ENCODE data around the gene GYG2. TPM values are rescaled to one million over a fixed set of nuclear protein-coding genes. Genes with fewer than 3 reads are reported as not detected.
"Not testable (repeated sequence)": the region's sequence is repeated elsewhere in the genome, so short reads cannot be mapped to it uniquely, and the experiment has no call there.

The GYG2 gene
- total RNA-seq, 1 experiment from 2014 or later: 47.6 TPM

GRCh38 chrX:2889045-2889605 lies 60.4 kb downstream of the GYG2 start (continued):
- TF ChIP-seq ZBTB21 (CRISPR knock-in tag; IDR thresholded peaks at IDR 0.05; ENCODE audit: borderline replicate concordance): no peak
- TF ChIP-seq EMX1 (CRISPR knock-in tag; IDR thresholded peaks at IDR 0.05): no peak
- TF ChIP-seq ATF1 (CRISPR knock-in tag; IDR thresholded peaks at IDR 0.05): no peak
- TF ChIP-seq ZNF138 (CRISPR knock-in tag; conservative IDR thresholded peaks at IDR 0.05): no peak
- no peak for TF ChIP-seq E2F5 (CRISPR knock-in tag; IDR thresholded peaks at IDR 0.05)
- TF ChIP-seq AR (CRISPR knock-in tag; IDR thresholded peaks at IDR 0.05): no peak

GRCh38 chrX:2889706-2890490 lies 61.2 kb downstream of the GYG2 start:
- H3K4me3 Mint-ChIP-seq, CTCF ChIA-PET: not testable (repeated sequence)
- peak; percentile 89 for ATAC-seq

GRCh38 chrX:2890536-2891460 lies 62.1 kb downstream of the GYG2 start:
- POLR2A ChIA-PET; CTCF ChIA-PET; H3K9me3 Mint-ChIP-seq; H3K4me3 Mint-ChIP-seq; H3K36me3 Mint-ChIP-seq; DNase-seq (ENCODE audit: low spot score); ATAC-seq; H3K27me3 Mint-ChIP-seq (ENCODE audit: low read depth): not testable (repeated sequence)
- Mint-ChIP-seq H3K27ac (peak overlapping the region; percentile 91; the same call in 1 of the 2 replicates), H3K4me1 (peaks cover 41% of the 10 kb centered on the region)

More at GRCh38 chrX:2889706-2890490, 61.2 kb downstream of the GYG2 start:
- H3K9me3 Mint-ChIP-seq; POLR2A ChIA-PET; H3K36me3 Mint-ChIP-seq; H3K27me3 Mint-ChIP-seq (ENCODE audit: low read depth): not testable (repeated sequence)
- peak; percentile 45 for DNase-seq (ENCODE audit: low spot score)
- TF ChIP-seq, protein P1, sequence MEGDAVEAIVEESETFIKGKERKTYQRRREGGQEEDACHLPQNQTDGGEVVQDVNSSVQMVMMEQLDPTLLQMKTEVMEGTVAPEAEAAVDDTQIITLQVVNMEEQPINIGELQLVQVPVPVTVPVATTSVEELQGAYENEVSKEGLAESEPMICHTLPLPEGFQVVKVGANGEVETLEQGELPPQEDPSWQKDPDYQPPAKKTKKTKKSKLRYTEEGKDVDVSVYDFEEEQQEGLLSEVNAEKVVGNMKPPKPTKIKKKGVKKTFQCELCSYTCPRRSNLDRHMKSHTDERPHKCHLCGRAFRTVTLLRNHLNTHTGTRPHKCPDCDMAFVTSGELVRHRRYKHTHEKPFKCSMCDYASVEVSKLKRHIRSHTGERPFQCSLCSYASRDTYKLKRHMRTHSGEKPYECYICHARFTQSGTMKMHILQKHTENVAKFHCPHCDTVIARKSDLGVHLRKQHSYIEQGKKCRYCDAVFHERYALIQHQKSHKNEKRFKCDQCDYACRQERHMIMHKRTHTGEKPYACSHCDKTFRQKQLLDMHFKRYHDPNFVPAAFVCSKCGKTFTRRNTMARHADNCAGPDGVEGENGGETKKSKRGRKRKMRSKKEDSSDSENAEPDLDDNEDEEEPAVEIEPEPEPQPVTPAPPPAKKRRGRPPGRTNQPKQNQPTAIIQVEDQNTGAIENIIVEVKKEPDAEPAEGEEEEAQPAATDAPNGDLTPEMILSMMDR (IDR thresholded peaks at IDR 0.05): 0 out of 2 replicates have a peak, but pooled peaks have one; percentile 17
- peak overlapping the region; percentile 91 for H3K27ac Mint-ChIP-seq
- H3K4me1 Mint-ChIP-seq: peaks cover 38% of the 10 kb centered on the region

GRCh38 chrX:2892816-2893215 lies 64.1 kb downstream of the GYG2 start:
- POLR2A ChIA-PET: no interaction called here
- no peak for DNase-seq (ENCODE audit: low spot score)
- TF ChIP-seq OVOL2 (CRISPR knock-in tag; IDR thresholded peaks at IDR 0.05; ENCODE audit: borderline replicate concordance) (no peak), TEAD4 (CRISPR knock-in tag; IDR thresholded peaks at IDR 0.05) (no peak), NFYB (CRISPR knock-in tag; conservative IDR thresholded peaks at IDR 0.05; ENCODE audit: low read depth) (no peak), ZNF396 (CRISPR knock-in tag; IDR thresholded peaks at IDR 0.05; ENCODE audit: borderline replicate concordance) (no peak), ZNF317 (CRISPR knock-in tag; IDR thresholded peaks at IDR 0.05; ENCODE audit: borderline replicate concordance, low read depth) (no peak), JUN (CRISPR knock-in tag; IDR thresholded peaks at IDR 0.05) (no peak)
- TF ChIP-seq, protein P1 (IDR thresholded peaks at IDR 0.05): no peak
- TF ChIP-seq, protein P2, sequence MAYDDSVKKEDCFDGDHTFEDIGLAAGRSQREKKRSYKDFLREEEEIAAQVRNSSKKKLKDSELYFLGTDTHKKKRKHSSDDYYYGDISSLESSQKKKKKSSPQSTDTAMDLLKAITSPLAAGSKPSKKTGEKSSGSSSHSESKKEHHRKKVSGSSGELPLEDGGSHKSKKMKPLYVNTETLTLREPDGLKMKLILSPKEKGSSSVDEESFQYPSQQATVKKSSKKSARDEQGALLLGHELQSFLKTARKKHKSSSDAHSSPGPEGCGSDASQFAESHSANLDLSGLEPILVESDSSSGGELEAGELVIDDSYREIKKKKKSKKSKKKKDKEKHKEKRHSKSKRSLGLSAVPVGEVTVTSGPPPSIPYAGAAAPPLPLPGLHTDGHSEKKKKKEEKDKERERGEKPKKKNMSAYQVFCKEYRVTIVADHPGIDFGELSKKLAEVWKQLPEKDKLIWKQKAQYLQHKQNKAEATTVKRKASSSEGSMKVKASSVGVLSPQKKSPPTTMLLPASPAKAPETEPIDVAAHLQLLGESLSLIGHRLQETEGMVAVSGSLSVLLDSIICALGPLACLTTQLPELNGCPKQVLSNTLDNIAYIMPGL (CRISPR knock-in tag; IDR thresholded peaks at IDR 0.05): no peak

More at GRCh38 chrX:2892816-2893215, 64.1 kb downstream of the GYG2 start:
- Mint-ChIP-seq H3K27me3 (ENCODE audit: low read depth) (no peaks in the 10 kb centered on the region), H3K36me3 (peaks cover 5% of the 10 kb centered on the region; the same call in 1 of the 2 replicates), H3K27ac (no peak overlapping the region), H3K9me3 (no peaks in the 10 kb centered on the region), H3K4me1 (peaks cover 49% of the 10 kb centered on the region), H3K4me3 (no peak overlapping the region)
- CTCF ChIA-PET: no interaction called here
- no peak for ATAC-seq
